Spleen (tissue), 11 donors: ENCODE results near the gene CAMTA1. TPM values are rescaled to one million over a fixed set of nuclear protein-coding genes. Genes with fewer than 3 reads are reported as not detected.
A peak's percentile ranks its signal among the peaks of the same experiment; 100 is the strongest.

Experiments used
- DNase-seq: peaks from one replicate; pipeline ENCODE4 v3.0.0-alpha.2; 2020
- H3K27ac ChIP-seq, 8 donors: fragments of 200-600 bp; sonication (generic) in 7 of 8; 1 replicate in 4 of 8; 2 replicates in 4 of 8; pipeline versions ENCODE4 v1.5.0 to v1.8.0; 2016 to 2021; ENCODE audit warnings: inconsistent platforms in 4 of 8, mild to moderate bottlenecking in 4 of 8, moderate library complexity in 1 of 8
- H3K27me3 ChIP-seq, 7 donors: fragments of 200-600 bp; sonication (generic) in 6 of 7; replicated peaks in 1 of 7; 1 replicate in 4 of 7; 2 replicates in 3 of 7; pipeline versions ENCODE4 v1.5.0 to v1.8.0; 2016 to 2021; ENCODE audit warnings: inconsistent platforms in 3 of 7, mild to moderate bottlenecking in 1 of 7
- H3K36me3 ChIP-seq, 6 donors: fragments of 200-600 bp; sonication (generic) in 5 of 6; 1 replicate in 4 of 6; 2 replicates in 2 of 6; pipeline versions ENCODE4 v1.5.0 to v1.8.0; 2016 to 2021; ENCODE audit warnings: inconsistent platforms in 2 of 6
- H3K4me1 ChIP-seq, 6 donors: fragments of 200-600 bp; sonication (generic) in 5 of 6; 1 replicate in 3 of 6; 2 replicates in 3 of 6; pipeline versions ENCODE4 v1.5.0 to v1.8.0; 2016 to 2021; ENCODE audit warnings: inconsistent platforms in 3 of 6
- H3K4me3 ChIP-seq, 8 donors: fragments of 200-600 bp; sonication (generic) in 7 of 8; 1 replicate in 4 of 8; 2 replicates in 4 of 8; pipeline versions ENCODE4 v1.5.0 to v1.8.0; 2016 to 2021; ENCODE audit warnings: inconsistent platforms in 4 of 8, mild to moderate bottlenecking in 4 of 8, moderate library complexity in 2 of 8
- H3K9me3 ChIP-seq, 8 donors: fragments of 200-600 bp; sonication (generic) in 7 of 8; 1 replicate in 4 of 8; 2 replicates in 4 of 8; pipeline versions ENCODE4 v1.5.0 to v1.8.0; 2016 to 2021; ENCODE audit warnings: inconsistent platforms in 4 of 8
- CTCF ChIP-seq, 11 experiments: fragments of 200-600 bp in 7 of 11; fragments of 450-650 bp in 4 of 11; sonication (generic) in 4 of 11; IDR thresholded peaks in 8 of 11; conservative IDR thresholded peaks in 3 of 11; 1 replicate in 7 of 11; 2 replicates in 4 of 11; pipeline versions ENCODE4 v1.4.0 to v1.8.0; 2016 to 2021; ENCODE audit warnings: antibody characterized with exemption in 11 of 11, inconsistent platforms in 4 of 11, mild to moderate bottlenecking in 1 of 11
- POLR2A ChIP-seq, 3 donors: fragments of 450-650 bp; IDR thresholded peaks; one replicate each; pipeline ENCODE4 v1.5.1; 2017; ENCODE audit warnings: antibody characterized with exemption in 3 of 3, mild to moderate bottlenecking in 1 of 3
- POLR2AphosphoS5 ChIP-seq, 3 donors: sonication (generic); formaldehyde crosslinking; IDR thresholded peaks; one replicate each; pipeline ENCODE4 v1.5.1; 2017; ENCODE audit warnings: antibody characterized with exemption in 3 of 3
- WGBS, 5 donors: extraction: QIAGEN DNeasy Blood & Tissue Kit in 3 of 5; methylation state at CpG; one replicate each; pipeline versions ENCODE4 v1.1.5 to v1.1.7; 2013 to 2018; 5-methylcytosine and 5-hydroxymethylcytosine counted together
- intact Hi-C: fragments of 100-400 bp; cut with DNase I; formaldehyde crosslinking; loops from one replicate; pipeline ENCODE4 v1.15.0; 2023; ENCODE audit warnings: low total_unique reads
- polyA plus RNA-seq, 3 donors: library from polyadenylated mRNA; stranded (reverse); fragments of 200-250 nt; gene quantifications; one replicate each; pipeline ENCODE4 v1.2.1, GENCODE V29; 2013
- total RNA-seq, 7 donors: library from RNA; depleted of rRNA in 3 of 7; stranded (reverse); fragments of >200 nt in 3 of 7; fragmentation: NEBNext Ultra II Directional in 4 of 7; extraction: Animal tissue kit (Norgen Biotek cat#: 25700) in 4 of 7; gene quantifications; one replicate each; pipeline versions ENCODE4 v1.1.0 to v1.2.1, GENCODE V29; 2016 to 2021
- donor health status: healthy with polysubstance abuse.
- donor health status: DM: no; HTN: no; CAD: no; lungs with moderate emphysema.
- donor health status: DM: no; HTN: no; CAD: no.
- donor health status: Bipolar disorder and iron deficiency.
- donor health status: healthy.
- donor health status: DM: no; HTN: no; CAD: no.
- donor health status: DM: yes; HTN: yes; CAD: no.

The CAMTA1 gene
- total and polyA plus RNA-seq, 10 donors, result 53.0 to 106 (median 77.3) TPM

GRCh38 chr1:7641587-7642417 lies 856.5 kb downstream of the CAMTA1 start:
- no peak for TF ChIP-seq CTCF (IDR thresholded peaks at IDR 0.05 in 8 of 11, conservative IDR thresholded peaks at IDR 0.05 in 3 of 11)
- TF ChIP-seq POLR2A (IDR thresholded peaks at IDR 0.05), result no peak
- no peak for TF ChIP-seq POLR2AphosphoS5 (IDR thresholded peaks at IDR 0.05)
- Histone ChIP-seq H3K4me3 (no peak overlapping the region), H3K4me1 (peaks cover 0 to 14% (median under 1%) of the 10 kb centered on the region in 6 donors), H3K9me3 (peaks cover 0 to 4% (median 0%) of the 10 kb centered on the region in 8 donors), H3K27me3 (peaks cover 0 to 7% (median 0%) of the 10 kb centered on the region in 7 donors), H3K27ac (no peak overlapping the region), H3K36me3 (no peaks in the 10 kb centered on the region)
- peak; percentile 61 for DNase-seq
- WGBS, 5 donors, result 66 to 79% (median 73%) methylated on average over 13 to 18 of the region's 18 CpGs
- intact Hi-C loops, result loop anchor here (10.0 kb wide), 2 partner anchors 597 to 927 kb away; no protein-coding TSS in a partner anchor

GRCh38 chr1:7642418-7642704 lies 857.1 kb downstream of the CAMTA1 start:
- Histone ChIP-seq H3K27ac (no peak overlapping the region), H3K4me1 (peaks cover 0 to 19% (median 6%) of the 10 kb centered on the region in 6 donors), H3K27me3 (peaks cover 0 to 8% (median 0%) of the 10 kb centered on the region in 7 donors), H3K4me3 (no peak overlapping the region), H3K9me3 (peaks cover 0 to 4% (median 0%) of the 10 kb centered on the region in 8 donors), H3K36me3 (no peaks in the 10 kb centered on the region)
- DNase-seq, result peak; percentile 63
- intact Hi-C loops, result loop anchor here (10.0 kb wide), 2 partner anchors 598 to 928 kb away; no protein-coding TSS in a partner anchor
- WGBS, 5 donors, result 87 to 91% (median 90%) methylated on average over 6 to 9 of the region's 9 CpGs; no CpG with 5 or more reads in 1 of the 5 donors
- no peak for TF ChIP-seq CTCF (IDR thresholded peaks at IDR 0.05 in 8 of 11, conservative IDR thresholded peaks at IDR 0.05 in 3 of 11)
- no peak for TF ChIP-seq POLR2AphosphoS5 (IDR thresholded peaks at IDR 0.05)
- no peak for TF ChIP-seq POLR2A (IDR thresholded peaks at IDR 0.05)

- 79 to 96% (median 86%) methylated on average over 3 of the region's 3 CpGs for WGBS, 5 donors
- Histone ChIP-seq H3K27ac (no peak overlapping the region), H3K4me3 (no peak overlapping the region), H3K9me3 (peaks cover 0 to 4% (median 0%) of the 10 kb centered on the region in 8 donors), H3K27me3 (peaks cover 0 to 14% (median 0%) of the 10 kb centered on the region in 7 donors), H3K36me3 (no peaks in the 10 kb centered on the region), H3K4me1 (peaks cover 0 to 20% (median 8%) of the 10 kb centered on the region in 6 donors)
- no peak for DNase-seq
- TF ChIP-seq POLR2A (IDR thresholded peaks at IDR 0.05) (no peak), POLR2AphosphoS5 (IDR thresholded peaks at IDR 0.05) (no peak), CTCF (IDR thresholded peaks at IDR 0.05 in 8 of 11, conservative IDR thresholded peaks at IDR 0.05 in 3 of 11) (no peak)
- intact Hi-C loops, result loop anchor here (10.0 kb wide), 2 partner anchors 598 to 928 kb away; no protein-coding TSS in a partner anchor
Observed at GRCh38 chr1:7642781-7643529, 857.7 kb downstream of the CAMTA1 start.
